CD4-positive, alpha-beta T cell treated with Interleukin-4 for 4 hours (primary cell): ENCODE measurements around the gene GPR62.
"Not testable (repeated sequence)": the region's sequence is repeated elsewhere in the genome, so short reads cannot be mapped to it uniquely, and the experiment has no call there.

Source experiments
- DNase-seq: peaks from one replicate; pipeline ENCODE4 v3.0.0-alpha.2; 2020

The GPR62 gene

GRCh38 chr3:51971350-51971749, 16.2 kb downstream of the GPR62 start:
- DNase-seq = no peak

GRCh38 chr3:51974277-51974962, 19.2 kb downstream of the GPR62 start:
- DNase-seq = no peak

- peak; percentile 75 for DNase-seq
Measured at GRCh38 chr3:51974963-51975851, 20.0 kb downstream of the GPR62 start, which contains the start of gene ABHD14A. ABHD14A (plus strand) TSS chr3:51975064; CDS start chr3:51975136, 72 bp downstream.

GRCh38 chr3:51975852-51976549, 20.8 kb downstream of the GPR62 start:
- DNase-seq = no peak

- DNase-seq = peak; percentile 54
Measured at GRCh38 chr3:51977446-51978142, 22.4 kb downstream of the GPR62 start.

GRCh38 chr3:51978143-51978502, 22.9 kb downstream of the GPR62 start:
- no peak for DNase-seq

- no peak for DNase-seq
Measured at GRCh38 chr3:51980253-51980652, 25.1 kb downstream of the GPR62 start.

GRCh38 chr3:51982352-51982837, 27.2 kb downstream of the GPR62 start:
- DNase-seq = no peak

- peak; percentile 59 for DNase-seq
Measured at GRCh38 chr3:51982838-51983577, 27.8 kb downstream of the GPR62 start, which contains the start of gene ACY1. ACY1 (plus strand) TSS chr3:51983535; CDS start chr3:51984065, 530 bp downstream.

- no peak for DNase-seq
Measured at GRCh38 chr3:51983578-51984268, 28.5 kb downstream of the GPR62 start.

GRCh38 chr3:51984269-51984647, 29.1 kb downstream of the GPR62 start:
- DNase-seq = no peak

- no peak for DNase-seq
Measured at GRCh38 chr3:51985063-51985462, 29.9 kb downstream of the GPR62 start.

GRCh38 chr3:51986010-51986947, 31.1 kb downstream of the GPR62 start:
- no peak for DNase-seq

GRCh38 chr3:51987568-51987967, 32.4 kb downstream of the GPR62 start:
- no peak for DNase-seq

- no peak for DNase-seq
Measured at GRCh38 chr3:51988286-51989146, 33.3 kb downstream of the GPR62 start.

- not testable (repeated sequence) for DNase-seq
Measured at GRCh38 chr3:51990501-51990971, 35.4 kb downstream of the GPR62 start.

- DNase-seq = no peak
Measured at GRCh38 chr3:51992017-51992682, 37.0 kb downstream of the GPR62 start.

GRCh38 chr3:51993657-51994056, 38.5 kb downstream of the GPR62 start:
- not testable (repeated sequence) for DNase-seq
